Ishikawa (cell line): Measurements from ENCODE around the gene PKP4.

Experiments used
- CEBPB ChIP-seq: IDR thresholded peaks from 2 replicates; pipeline ENCODE4 v1.6.1; 2012
- CREB1 ChIP-seq: IDR thresholded peaks from 2 replicates; pipeline ENCODE4 v1.6.1; 2012; ENCODE audit warnings: low read depth
- EGR1 ChIP-seq: IDR thresholded peaks from 2 replicates; pipeline ENCODE4 v1.6.1; 2012
- EP300 ChIP-seq: IDR thresholded peaks from 2 replicates; pipeline ENCODE4 v1.6.1; 2012; ENCODE audit warnings: borderline replicate concordance
- FOXM1 ChIP-seq: IDR thresholded peaks from 2 replicates; pipeline ENCODE4 v1.6.1; 2012; ENCODE audit warnings: low read depth, borderline replicate concordance
- MAX ChIP-seq: IDR thresholded peaks from 2 replicates; pipeline ENCODE4 v1.6.1; 2012
- NFIC ChIP-seq: IDR thresholded peaks from 2 replicates; pipeline ENCODE4 v1.6.1; 2012
- RAD21 ChIP-seq: IDR thresholded peaks from 2 replicates; pipeline ENCODE4 v1.6.1; 2012; ENCODE audit warnings: low read depth
- REST ChIP-seq: IDR thresholded peaks from 2 replicates; pipeline ENCODE4 v1.6.1; 2012; ENCODE audit warnings: low read depth, mild to moderate bottlenecking
- TAF1 ChIP-seq: IDR thresholded peaks from 2 replicates; pipeline ENCODE4 v1.6.1; 2012; ENCODE audit warnings: low read depth, mild to moderate bottlenecking
- TCF12 ChIP-seq: IDR thresholded peaks from 2 replicates; pipeline ENCODE4 v1.6.1; 2012; ENCODE audit warnings: low read depth
- TEAD4 ChIP-seq: IDR thresholded peaks from 2 replicates; pipeline ENCODE4 v1.6.1; 2012
- USF1 ChIP-seq: IDR thresholded peaks from 2 replicates; pipeline ENCODE4 v1.6.1; 2012
- YY1 ChIP-seq: IDR thresholded peaks from 2 replicates; pipeline ENCODE4 v1.6.1; 2012; ENCODE audit warnings: low read depth
- ZBTB7A ChIP-seq: IDR thresholded peaks from 2 replicates; pipeline ENCODE4 v1.6.1; 2012; ENCODE audit warnings: low read depth

PKP4 gene

GRCh38 chr2:158510887-158511286 lies 54.1 kb downstream of the PKP4 start:
- TF ChIP-seq FOXM1 (no peak), TCF12 (no peak), YY1 (no peak), TEAD4 (no peak), NFIC (no peak), USF1 (no peak), TAF1 (no peak), EP300 (no peak), MAX (no peak), EGR1 (no peak), REST (no peak), CEBPB (no peak), ZBTB7A (no peak), CREB1 (no peak), RAD21 (no peak)

GRCh38 chr2:158511706-158512105 lies 55.0 kb downstream of the PKP4 start:
- TF ChIP-seq RAD21 (no peak), TAF1 (no peak), CREB1 (no peak), REST (no peak), FOXM1 (no peak)

GRCh38 chr2:158512323-158512722 lies 55.6 kb downstream of the PKP4 start:
- TF ChIP-seq NFIC (no peak), ZBTB7A (no peak)

GRCh38 chr2:158513841-158514240 lies 57.1 kb downstream of the PKP4 start:
- no peak for TF ChIP-seq ZBTB7A
- no peak for TF ChIP-seq CREB1
- no peak for TF ChIP-seq TAF1
- no peak for TF ChIP-seq YY1
- TF ChIP-seq USF1 = no peak
- TF ChIP-seq CEBPB = no peak
- no peak for TF ChIP-seq TEAD4
- TF ChIP-seq FOXM1 = no peak
- no peak for TF ChIP-seq TCF12
- no peak for TF ChIP-seq REST
- no peak for TF ChIP-seq RAD21
- no peak for TF ChIP-seq NFIC
- TF ChIP-seq EP300 = no peak
- no peak for TF ChIP-seq MAX

GRCh38 chr2:158518084-158518483 lies 61.3 kb downstream of the PKP4 start:
- no peak for TF ChIP-seq RAD21
- peak; percentile 68 for TF ChIP-seq USF1
- peak; percentile 43; the same call in 1 of the 2 replicates for TF ChIP-seq CEBPB
